ENCODE results near the gene NRXN3.

NRXN3 gene

GRCh38 chr14:79421811-79422210 lies 1251.6 kb downstream of the NRXN3 start:
- DNase-seq (ENCODE audit: low spot score) = no peak
- in situ Hi-C loops (cut with MboI; ENCODE audit: low pct_unique_long_range_greater_than_20kb, low sequenced_read_pairs, unreplicated experiment) = no loop called here
- no peak for TF ChIP-seq CTCF (IDR thresholded peaks at IDR 0.05; ENCODE audit: extremely low read depth, insufficient read depth, missing control alignments)

GRCh38 chr14:79424462-79424861 lies 1254.3 kb downstream of the NRXN3 start:
- no peak for TF ChIP-seq CTCF (IDR thresholded peaks at IDR 0.05; ENCODE audit: extremely low read depth, insufficient read depth, missing control alignments)
- DNase-seq (ENCODE audit: low spot score) = no peak
- in situ Hi-C loops (cut with MboI; ENCODE audit: low pct_unique_long_range_greater_than_20kb, low sequenced_read_pairs, unreplicated experiment) = no loop called here

GRCh38 chr14:79426103-79426755 lies 1256.1 kb downstream of the NRXN3 start:
- DNase-seq (ENCODE audit: low spot score) = no peak
- no peak for TF ChIP-seq CTCF (IDR thresholded peaks at IDR 0.05; ENCODE audit: extremely low read depth, insufficient read depth, missing control alignments)
- in situ Hi-C loops (cut with MboI; ENCODE audit: low pct_unique_long_range_greater_than_20kb, low sequenced_read_pairs, unreplicated experiment) = no loop called here

GRCh38 chr14:79432640-79433039 lies 1262.5 kb downstream of the NRXN3 start:
- TF ChIP-seq CTCF (IDR thresholded peaks at IDR 0.05; ENCODE audit: extremely low read depth, insufficient read depth, missing control alignments) = no peak
- in situ Hi-C loops (cut with MboI; ENCODE audit: low pct_unique_long_range_greater_than_20kb, low sequenced_read_pairs, unreplicated experiment) = no loop called here
- DNase-seq (ENCODE audit: low spot score) = no peak

GRCh38 chr14:79436335-79436734 lies 1266.2 kb downstream of the NRXN3 start:
- DNase-seq (ENCODE audit: low spot score) = no peak
- no peak for TF ChIP-seq CTCF (IDR thresholded peaks at IDR 0.05; ENCODE audit: extremely low read depth, insufficient read depth, missing control alignments)
- in situ Hi-C loops (cut with MboI; ENCODE audit: low pct_unique_long_range_greater_than_20kb, low sequenced_read_pairs, unreplicated experiment) = no loop called here

- in situ Hi-C loops (cut with MboI; ENCODE audit: low pct_unique_long_range_greater_than_20kb, low sequenced_read_pairs, unreplicated experiment) = no loop called here
- TF ChIP-seq CTCF (IDR thresholded peaks at IDR 0.05; ENCODE audit: extremely low read depth, insufficient read depth, missing control alignments) = no peak
- no peak for DNase-seq (ENCODE audit: low spot score)
These were observed 1267.8 kb downstream of the NRXN3 start for GRCh38 chr14:79437951-79438350.
